Caki2 (cell line): ENCODE data around the gene TP63. TPM values are rescaled to one million over a fixed set of nuclear protein-coding genes. Genes with fewer than 3 reads are reported as not detected.
"Not testable (repeated sequence)": the region's sequence is repeated elsewhere in the genome, so short reads cannot be mapped to it uniquely, and the experiment has no call there.

Experiments used
- DNase-seq: peaks from one replicate; pipeline ENCODE4 v3.0.0-alpha.2; 2015; ENCODE audit warnings: low read depth
- in situ Hi-C: cut with HindIII; loops from 2 replicates; pipeline ENCODE4 v1.10.0; 2016; ENCODE audit warnings: low sequenced_read_pairs, low pct_unique_long_range_greater_than_20kb, mixed read lengths
- total RNA-seq: library from RNA; depleted of rRNA; stranded (reverse); fragments of >200 nt; shearing (Covaris generic); gene quantifications from 2 replicates; pipeline ENCODE4 v1.2.3, GENCODE V29; 2014; ENCODE audit warnings: low replicate concordance

Gene TP63
- total RNA-seq, 1 experiment from 2014 or later: not detected

GRCh38 chr3:189740156-189740555 lies 109.0 kb downstream of the TP63 start:
- in situ Hi-C loops: no loop called here

GRCh38 chr3:189744235-189744634 lies 113.0 kb downstream of the TP63 start:
- in situ Hi-C loops: no loop called here
- no peak for DNase-seq

More at GRCh38 chr3:189740156-189740555, 109.0 kb downstream of the TP63 start:
- DNase-seq: no peak

- in situ Hi-C loops: no loop called here
- DNase-seq: no peak
These were observed 114.4 kb downstream of the TP63 start for GRCh38 chr3:189745622-189746021.

- no peak for DNase-seq
- in situ Hi-C loops: no loop called here
These were observed 116.9 kb downstream of the TP63 start for GRCh38 chr3:189748046-189748445.

GRCh38 chr3:189750972-189751371 lies 119.8 kb downstream of the TP63 start:
- DNase-seq, in situ Hi-C loops: not testable (repeated sequence)

- in situ Hi-C loops: no loop called here
- DNase-seq: no peak
These were observed 123.2 kb downstream of the TP63 start for GRCh38 chr3:189754356-189754755.

GRCh38 chr3:189756582-189757078 lies 125.4 kb downstream of the TP63 start:
- peak; percentile 74 for DNase-seq
- in situ Hi-C loops: no loop called here

- in situ Hi-C loops: no loop called here
- DNase-seq: no peak
These were observed 127.0 kb downstream of the TP63 start for GRCh38 chr3:189758186-189758585.

GRCh38 chr3:189766416-189766815 lies 135.2 kb downstream of the TP63 start:
- no peak for DNase-seq
- in situ Hi-C loops: no loop called here

- no peak for DNase-seq
- in situ Hi-C loops: no loop called here
These were observed 140.8 kb downstream of the TP63 start for GRCh38 chr3:189771842-189772450.

- in situ Hi-C loops: no loop called here
- no peak for DNase-seq
These were observed 141.4 kb downstream of the TP63 start for GRCh38 chr3:189772584-189772983.

GRCh38 chr3:189773056-189773455 lies 141.9 kb downstream of the TP63 start:
- in situ Hi-C loops: no loop called here
- peak; percentile 7 for DNase-seq

- no peak for DNase-seq
- in situ Hi-C loops: no loop called here
These were observed 145.1 kb downstream of the TP63 start for GRCh38 chr3:189776149-189776824.

GRCh38 chr3:189778340-189778950 lies 147.3 kb downstream of the TP63 start:
- in situ Hi-C loops: no loop called here
- DNase-seq: no peak

- DNase-seq: no peak
- in situ Hi-C loops: no loop called here
These were observed 148.0 kb downstream of the TP63 start for GRCh38 chr3:189779166-189779565.

- in situ Hi-C loops: no loop called here
- no peak for DNase-seq
These were observed 149.5 kb downstream of the TP63 start for GRCh38 chr3:189780546-189781270.

- DNase-seq: no peak
- in situ Hi-C loops: no loop called here
These were observed 150.2 kb downstream of the TP63 start for GRCh38 chr3:189781415-189781814.

GRCh38 chr3:189786479-189787064 lies 155.4 kb downstream of the TP63 start:
- no peak for DNase-seq
- in situ Hi-C loops: no loop called here
